ENCODE measurements around the gene SEPTIN3.

DNA sequence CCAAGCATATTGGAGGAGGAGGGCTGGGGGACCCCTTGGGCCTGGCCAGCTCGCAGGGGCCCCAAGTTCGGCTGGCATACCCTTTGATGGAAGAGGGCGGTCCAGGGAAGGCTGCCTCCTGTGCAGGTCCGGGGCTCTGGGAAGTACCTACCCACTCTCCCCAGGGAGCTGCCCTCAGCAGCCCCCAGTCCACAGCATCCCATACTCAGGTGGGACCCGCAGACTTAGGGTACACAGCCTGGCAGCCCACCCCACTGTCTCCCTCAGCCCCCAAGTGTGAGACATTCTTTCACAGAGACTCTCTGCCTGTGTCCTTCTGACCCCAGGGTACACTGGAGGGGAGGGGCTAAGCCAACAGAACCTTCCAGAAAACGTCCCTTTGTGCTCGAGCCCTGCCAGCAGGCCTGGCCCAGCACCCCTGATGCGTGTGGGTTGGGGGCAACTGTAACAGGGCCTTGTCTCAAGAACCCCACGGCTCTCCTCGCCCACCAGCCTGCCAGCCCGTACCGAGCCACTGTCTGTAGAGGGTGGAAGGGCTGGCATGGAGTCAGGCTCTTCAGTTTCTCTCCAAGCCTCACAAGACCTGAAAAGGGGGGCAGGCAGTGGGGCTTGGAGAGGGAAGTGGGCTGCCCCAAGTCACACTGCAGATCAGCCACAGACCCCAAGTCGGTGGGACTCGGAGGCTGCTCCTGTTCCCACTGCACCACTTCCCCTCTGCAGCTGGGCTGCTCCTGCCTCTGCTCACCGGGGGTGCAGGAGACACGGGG, 35.6 kb upstream of the SEPTIN3 start:
- TF ChIP-seq, protein P1, sequence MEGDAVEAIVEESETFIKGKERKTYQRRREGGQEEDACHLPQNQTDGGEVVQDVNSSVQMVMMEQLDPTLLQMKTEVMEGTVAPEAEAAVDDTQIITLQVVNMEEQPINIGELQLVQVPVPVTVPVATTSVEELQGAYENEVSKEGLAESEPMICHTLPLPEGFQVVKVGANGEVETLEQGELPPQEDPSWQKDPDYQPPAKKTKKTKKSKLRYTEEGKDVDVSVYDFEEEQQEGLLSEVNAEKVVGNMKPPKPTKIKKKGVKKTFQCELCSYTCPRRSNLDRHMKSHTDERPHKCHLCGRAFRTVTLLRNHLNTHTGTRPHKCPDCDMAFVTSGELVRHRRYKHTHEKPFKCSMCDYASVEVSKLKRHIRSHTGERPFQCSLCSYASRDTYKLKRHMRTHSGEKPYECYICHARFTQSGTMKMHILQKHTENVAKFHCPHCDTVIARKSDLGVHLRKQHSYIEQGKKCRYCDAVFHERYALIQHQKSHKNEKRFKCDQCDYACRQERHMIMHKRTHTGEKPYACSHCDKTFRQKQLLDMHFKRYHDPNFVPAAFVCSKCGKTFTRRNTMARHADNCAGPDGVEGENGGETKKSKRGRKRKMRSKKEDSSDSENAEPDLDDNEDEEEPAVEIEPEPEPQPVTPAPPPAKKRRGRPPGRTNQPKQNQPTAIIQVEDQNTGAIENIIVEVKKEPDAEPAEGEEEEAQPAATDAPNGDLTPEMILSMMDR (conservative IDR thresholded peaks at IDR 0.05; ENCODE audit: low read length), result no peak
- no peak for TF ChIP-seq EZH2phosphoT487 (IDR thresholded peaks at IDR 0.05; ENCODE audit: borderline replicate concordance, low read depth, low read length)
